CD4-positive, alpha-beta T cell treated with Interleukin-6 at 100 ng/mL for 8 hours (primary cell): ENCODE measurements around the gene HAO2.

ENCODE experiments used
- DNase-seq: peaks from one replicate; pipeline ENCODE4 v3.0.0-alpha.2; 2020; ENCODE audit warnings: mixed read lengths, low spot score

Gene HAO2

GRCh38 chr1:119438761-119439160, 70.2 kb downstream of the HAO2 start:
- no peak for DNase-seq

DNA sequence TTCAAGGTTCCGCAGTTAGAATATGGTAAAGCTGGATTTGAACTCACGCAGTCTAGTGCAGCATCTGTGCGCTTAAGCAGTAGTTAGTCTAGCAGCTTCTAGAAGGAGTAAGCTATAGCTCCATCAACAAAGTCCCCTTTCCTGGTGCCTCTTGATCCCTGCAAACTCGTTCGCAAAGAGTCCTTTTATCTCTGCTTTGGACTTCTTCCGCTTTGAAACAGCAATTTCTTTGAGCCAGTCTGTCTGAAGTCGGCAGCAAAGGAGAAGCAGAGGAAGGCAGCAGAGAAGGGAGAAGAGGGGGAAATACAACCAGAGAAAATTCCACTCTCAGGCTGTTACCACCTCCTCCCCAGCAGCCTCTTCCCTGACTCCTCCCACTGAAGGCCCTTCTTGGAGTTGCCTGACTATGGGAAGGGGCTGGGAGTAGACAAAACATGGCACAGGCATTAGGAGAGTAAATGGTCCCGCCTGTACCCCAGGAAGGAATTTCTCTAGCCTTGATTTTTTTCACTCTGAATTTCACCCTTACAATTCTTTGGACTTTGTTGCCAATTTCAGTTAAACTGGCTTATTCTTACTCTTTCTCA, 72.2 kb downstream of the HAO2 start:
- DNase-seq = no peak

- no peak for DNase-seq
Observed at GRCh38 chr1:119442756-119443155, 74.2 kb downstream of the HAO2 start.
